Muscle of leg (tissue), 11 donors: ENCODE results near the gene ARHGAP22. TPM values are rescaled to one million over a fixed set of nuclear protein-coding genes. Genes with fewer than 3 reads are reported as not detected.

Experiments
- DNase-seq: peaks from one replicate; pipeline ENCODE4 v3.0.0; 2013
- H3K27ac ChIP-seq: one replicate; pipeline ENCODE4 v1.5.1; 2013; ENCODE audit warnings: mild to moderate bottlenecking, low read length, control low read depth
- H3K27me3 ChIP-seq: one replicate; pipeline ENCODE4 v1.6.1; 2013; ENCODE audit warnings: low read length; ENCODE audit not compliant: control insufficient read depth, insufficient read depth
- H3K36me3 ChIP-seq: one replicate; pipeline ENCODE4 v1.6.1; 2013; ENCODE audit warnings: low read length; ENCODE audit not compliant: control insufficient read depth, insufficient read depth
- H3K4me1 ChIP-seq: one replicate; pipeline ENCODE4 v1.6.1; 2013; ENCODE audit warnings: low read length; ENCODE audit not compliant: control insufficient read depth, insufficient read depth
- H3K4me3 ChIP-seq: one replicate; pipeline ENCODE4 v1.5.1; 2013; ENCODE audit warnings: low read length, control low read depth
- H3K9me3 ChIP-seq: replicated peaks from 2 replicates; pipeline ENCODE4 v1.6.1; 2013; ENCODE audit warnings: low read depth, low read length; ENCODE audit not compliant: control insufficient read depth
- WGBS: methylation state at CpG from one replicate; pipeline ENCODE4 v1.1.5; 2013; ENCODE audit warnings: missing lambda C conversion rate; ENCODE audit not compliant: insufficient coverage; 5-methylcytosine and 5-hydroxymethylcytosine counted together
- polyA plus RNA-seq, 8 donors: library from polyadenylated mRNA; unstranded; fragments of 120-200 nt; gene quantifications; one replicate each; pipeline versions ENCODE4 v1.2.1 to v1.2.3, GENCODE V29; 2013; ENCODE audit warnings: inconsistent platforms in 1 of 8, low replicate concordance in 1 of 8; ENCODE audit not compliant: insufficient read length in 8 of 8, insufficient read depth in 1 of 8
- total RNA-seq: library from RNA; stranded (reverse); fragments of 120-200 nt; gene quantifications from one replicate; pipeline ENCODE4 v1.2.4, GENCODE V29; 2013

The ARHGAP22 gene
- total and polyA plus RNA-seq, 9 donors: 0.72 to 3.0 (median 1.2) TPM

DNA sequence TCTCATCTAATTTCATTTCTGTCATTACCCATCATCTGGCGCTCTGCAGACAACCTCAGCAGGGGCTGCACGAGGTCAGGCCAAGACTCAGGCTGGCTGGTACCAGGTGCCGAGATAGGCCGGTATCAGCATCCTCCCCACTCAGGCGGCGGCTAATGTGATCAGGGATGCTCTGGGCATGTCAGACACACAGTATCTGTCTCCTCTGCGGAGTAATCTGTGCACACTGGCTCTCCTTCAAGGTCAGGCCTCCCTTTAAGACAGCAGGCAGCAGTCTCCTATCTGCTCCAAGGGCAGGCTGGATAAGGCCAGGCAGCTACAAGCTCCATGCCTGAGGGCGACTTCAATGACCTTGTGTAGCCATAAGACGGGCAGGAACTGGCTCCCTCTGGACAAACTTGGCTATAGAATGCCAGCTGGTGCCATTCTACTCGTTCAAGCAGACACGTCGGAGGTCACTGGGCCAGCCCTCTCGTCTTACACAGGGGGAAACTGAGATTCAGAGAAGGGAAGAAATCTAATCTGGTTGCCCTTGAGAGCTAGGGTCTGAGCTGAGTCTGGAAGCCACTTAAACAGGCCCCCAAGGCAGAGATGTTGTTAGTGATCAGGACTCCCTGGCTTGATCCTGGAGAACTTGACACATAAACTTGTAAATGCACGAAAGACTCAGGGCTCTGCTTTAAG lies 59.3 kb downstream of the ARHGAP22 start:
- Histone ChIP-seq H3K4me3 (no peak overlapping the region), H3K27me3 (no peaks in the 10 kb centered on the region), H3K9me3 (no peaks in the 10 kb centered on the region), H3K4me1 (no peaks in the 10 kb centered on the region), H3K36me3 (no peaks in the 10 kb centered on the region), H3K27ac (no peak overlapping the region)
- DNase-seq: no peak
- WGBS: 80% methylated on average over 13 of the region's 14 CpGs

DNA sequence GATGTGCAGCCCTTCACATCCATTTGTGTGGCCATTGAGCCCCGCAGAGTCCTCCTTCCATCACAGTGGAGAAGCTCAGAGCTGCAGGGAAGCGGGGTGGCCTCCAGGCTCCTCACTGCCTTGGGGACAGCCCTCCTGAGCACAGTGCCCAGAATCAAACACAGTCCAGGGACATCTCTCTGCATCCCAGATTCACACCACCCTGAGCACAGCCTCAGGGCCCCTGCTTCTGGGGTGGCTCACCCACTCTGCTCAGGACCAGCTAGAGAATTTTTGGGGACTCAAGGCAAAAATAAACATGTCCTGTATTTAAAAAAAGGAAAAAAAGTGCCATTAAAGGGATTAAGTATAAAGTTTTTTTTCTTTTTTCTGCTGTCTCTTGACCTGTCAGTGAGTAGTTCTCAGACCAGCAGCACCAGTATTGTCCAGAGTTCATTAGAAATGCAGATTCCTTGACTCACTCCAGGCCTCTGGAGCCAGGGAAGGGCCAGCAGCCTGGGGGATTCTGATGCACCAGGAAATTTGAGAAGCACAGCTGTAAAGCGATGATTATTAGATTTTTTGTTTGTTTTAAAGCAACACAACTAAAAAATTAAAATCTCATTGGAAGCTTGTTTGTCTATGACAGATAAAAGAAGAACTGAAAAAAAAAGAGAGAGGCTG lies 61.6 kb downstream of the ARHGAP22 start:
- Histone ChIP-seq H3K4me3 (no peak overlapping the region), H3K36me3 (no peaks in the 10 kb centered on the region), H3K9me3 (no peaks in the 10 kb centered on the region), H3K4me1 (no peaks in the 10 kb centered on the region), H3K27me3 (no peaks in the 10 kb centered on the region), H3K27ac (no peak overlapping the region)
- WGBS: 94% methylated on average over 2 of the region's 3 CpGs
- no peak for DNase-seq

DNA sequence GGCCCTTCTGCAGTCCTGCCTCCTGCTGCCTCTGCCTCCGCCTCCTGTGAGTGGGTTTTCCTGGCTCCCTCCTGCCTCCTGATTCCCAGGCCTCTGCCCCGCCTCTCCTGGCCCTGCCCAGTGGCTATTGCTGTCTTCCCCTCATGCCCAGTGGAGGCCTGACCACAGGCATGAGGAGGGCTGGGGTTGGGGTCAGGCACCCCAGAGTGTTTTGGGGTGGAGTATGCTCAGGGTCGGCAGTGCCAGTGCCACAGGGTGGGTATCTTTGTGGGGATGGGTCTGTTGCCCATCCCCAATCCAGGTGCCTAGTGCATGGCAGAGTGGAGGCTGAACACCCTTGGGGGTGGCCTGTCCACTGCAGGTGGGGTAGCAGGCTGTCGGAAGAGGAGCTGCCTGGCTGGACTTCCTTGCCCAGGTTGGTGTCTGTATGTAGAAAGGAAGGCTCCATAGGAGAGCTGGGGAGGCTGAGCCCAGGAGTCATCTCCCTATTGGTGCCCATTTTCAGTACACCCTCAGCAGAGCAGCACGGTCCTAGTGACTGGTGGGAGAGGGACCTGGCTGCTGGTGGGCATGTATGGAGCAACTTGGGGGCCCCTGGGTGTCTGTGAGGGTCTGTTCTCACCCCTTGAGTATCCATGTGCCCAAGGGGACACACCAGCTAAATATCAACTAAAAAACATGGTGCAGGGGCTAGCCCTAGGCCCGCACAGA lies 62.2 kb downstream of the ARHGAP22 start:
- no peak overlapping the region for H3K27ac ChIP-seq
- H3K4me3 ChIP-seq: no peak overlapping the region
- no peaks in the 10 kb centered on the region for H3K27me3 ChIP-seq
- DNase-seq: no peak
- no peaks in the 10 kb centered on the region for H3K9me3 ChIP-seq
- H3K4me1 ChIP-seq: no peaks in the 10 kb centered on the region
- 96% methylated on average over 4 of the region's 6 CpGs for WGBS
- no peaks in the 10 kb centered on the region for H3K36me3 ChIP-seq

DNA sequence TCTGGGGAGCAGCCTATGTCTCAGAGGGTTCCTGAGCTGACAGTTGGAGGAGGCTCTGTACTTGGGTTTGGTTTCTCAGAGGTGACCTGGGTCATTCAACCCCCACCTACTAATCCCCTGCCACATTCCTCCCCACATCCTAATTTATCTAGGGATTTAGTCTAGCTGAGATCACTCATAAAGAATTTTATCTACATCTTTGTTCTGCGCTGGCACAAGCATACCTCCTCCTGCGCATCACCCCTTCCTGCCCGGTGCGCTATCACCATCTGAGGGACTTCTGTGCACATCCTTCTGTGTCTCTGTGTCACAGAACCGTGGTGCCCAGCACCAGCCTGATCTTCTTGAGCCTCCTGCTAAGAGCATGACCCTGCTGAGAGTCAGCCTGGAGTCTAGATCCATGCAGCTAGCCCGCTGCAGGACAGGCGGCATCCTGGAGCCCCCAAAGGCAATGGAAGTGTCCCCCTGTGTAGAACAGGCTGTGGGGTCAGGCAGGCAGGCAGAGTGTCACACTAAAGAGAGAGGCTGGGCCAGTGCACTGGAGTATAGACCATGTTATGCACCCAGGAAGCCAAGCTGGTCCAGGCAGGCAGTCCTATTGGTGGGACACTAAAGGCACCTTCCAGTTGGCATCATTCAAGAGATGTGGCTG lies 63.6 kb downstream of the ARHGAP22 start:
- H3K36me3 ChIP-seq: no peaks in the 10 kb centered on the region
- H3K9me3 ChIP-seq: no peaks in the 10 kb centered on the region
- H3K4me1 ChIP-seq: peaks cover under 1% of the 10 kb centered on the region
- peaks cover 2% of the 10 kb centered on the region for H3K27me3 ChIP-seq
- WGBS: 90% methylated on average over 6 of the region's 7 CpGs
- H3K27ac ChIP-seq: no peak overlapping the region
- no peak for DNase-seq
- no peak overlapping the region for H3K4me3 ChIP-seq

DNA sequence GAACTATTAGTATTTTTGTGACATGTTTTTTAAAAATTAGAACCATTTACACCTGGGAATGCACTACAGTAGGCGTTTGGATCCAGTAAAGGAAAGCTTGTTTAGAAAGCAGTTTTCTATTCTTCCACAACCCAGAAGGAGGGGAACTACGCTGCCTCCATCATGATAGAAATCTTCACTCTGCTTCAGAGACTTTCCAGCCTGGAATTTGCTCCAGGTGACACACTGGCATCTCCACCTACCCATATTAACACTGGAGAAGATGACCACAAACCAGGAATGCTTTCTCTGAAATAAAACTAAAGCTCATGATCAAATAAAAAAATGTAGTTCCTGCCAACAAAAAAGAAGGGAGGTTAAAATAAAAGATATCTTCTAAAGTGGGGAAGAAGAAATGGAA lies 66.3 kb downstream of the ARHGAP22 start:
- DNase-seq: no peak
- Histone ChIP-seq H3K4me3 (no peak overlapping the region), H3K27me3 (peaks cover 2% of the 10 kb centered on the region), H3K9me3 (no peaks in the 10 kb centered on the region), H3K27ac (no peak overlapping the region), H3K4me1 (peaks cover 11% of the 10 kb centered on the region), H3K36me3 (no peaks in the 10 kb centered on the region)
- WGBS: no CpG with 5 or more reads among the region's 2 CpGs

DNA sequence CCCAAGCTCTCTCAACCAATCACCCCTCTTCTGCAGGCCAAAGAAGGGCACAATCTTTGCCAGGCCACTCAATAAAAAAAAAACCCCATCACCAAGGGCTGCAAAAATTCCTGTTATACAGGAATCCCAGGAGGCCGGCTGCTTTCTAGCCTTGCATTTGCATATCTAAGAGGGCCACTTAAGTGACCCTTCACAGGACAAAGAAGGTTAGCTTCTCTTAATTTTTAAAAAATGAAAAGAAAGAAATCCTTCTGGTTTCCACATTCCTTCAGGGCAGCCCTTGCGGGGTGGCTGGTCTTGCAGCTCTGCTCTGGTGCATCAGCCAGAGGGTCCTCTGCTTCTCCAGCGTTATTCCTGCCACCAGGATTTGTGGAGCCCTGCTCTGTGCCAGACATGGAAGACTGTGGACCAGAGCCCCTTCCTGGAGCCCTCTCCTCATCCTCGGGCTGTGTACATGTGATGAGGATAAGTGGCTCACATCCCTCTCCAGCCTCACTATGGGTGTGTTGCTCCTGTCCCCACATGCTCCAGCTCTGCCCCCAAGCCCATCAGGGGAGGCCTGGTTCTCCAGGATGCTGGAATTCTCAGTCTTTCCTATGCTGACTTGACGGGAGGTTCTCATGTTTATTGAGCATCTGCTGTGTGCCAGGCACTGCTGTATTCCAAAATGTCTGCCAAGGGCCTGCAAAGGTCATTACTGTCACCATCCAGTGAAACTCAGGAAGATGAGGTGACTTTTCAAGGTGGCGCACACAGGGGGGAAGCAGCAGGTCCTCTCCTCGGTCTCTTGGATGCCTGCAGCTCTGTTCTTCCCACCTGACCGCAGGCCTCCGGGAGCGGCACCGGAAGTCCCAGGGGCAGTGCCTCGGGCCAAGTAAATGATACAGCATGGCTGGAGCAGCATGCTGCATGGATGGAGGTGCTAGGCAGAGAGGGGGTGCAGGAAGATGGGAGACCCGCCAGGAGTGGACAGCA lies 67.7 kb downstream of the ARHGAP22 start:
- Histone ChIP-seq H3K27ac (no peak overlapping the region), H3K36me3 (no peaks in the 10 kb centered on the region), H3K4me3 (no peak overlapping the region), H3K9me3 (no peaks in the 10 kb centered on the region), H3K27me3 (peaks cover 2% of the 10 kb centered on the region), H3K4me1 (peaks cover 11% of the 10 kb centered on the region)
- DNase-seq: no peak
- 83% methylated on average over 11 of the region's 13 CpGs for WGBS

DNA sequence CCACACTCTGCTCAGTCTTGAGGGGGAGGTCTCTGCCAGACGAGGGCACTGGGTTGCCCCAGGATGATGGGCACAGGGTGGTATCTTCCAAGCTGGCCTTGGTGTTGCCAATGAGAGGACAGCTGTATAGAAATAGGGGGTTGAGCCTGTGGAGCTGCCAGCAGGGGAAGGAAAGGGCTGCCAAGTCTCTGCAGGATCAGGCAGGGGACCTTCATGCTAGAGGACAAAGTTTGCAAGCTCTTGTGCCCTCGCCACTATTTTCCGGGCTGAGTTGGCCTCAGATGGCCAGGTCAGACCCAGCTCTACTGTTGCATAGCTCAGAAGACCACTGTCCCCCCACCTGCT lies 68.7 kb downstream of the ARHGAP22 start:
- no peak for DNase-seq
- H3K36me3 ChIP-seq: no peaks in the 10 kb centered on the region
- H3K4me3 ChIP-seq: no peak overlapping the region
- H3K4me1 ChIP-seq: peaks cover 11% of the 10 kb centered on the region
- H3K27me3 ChIP-seq: peaks cover 2% of the 10 kb centered on the region
- no peak overlapping the region for H3K27ac ChIP-seq
- no peaks in the 10 kb centered on the region for H3K9me3 ChIP-seq
- WGBS: 85% methylated on average over 3 of the region's 3 CpGs

DNA sequence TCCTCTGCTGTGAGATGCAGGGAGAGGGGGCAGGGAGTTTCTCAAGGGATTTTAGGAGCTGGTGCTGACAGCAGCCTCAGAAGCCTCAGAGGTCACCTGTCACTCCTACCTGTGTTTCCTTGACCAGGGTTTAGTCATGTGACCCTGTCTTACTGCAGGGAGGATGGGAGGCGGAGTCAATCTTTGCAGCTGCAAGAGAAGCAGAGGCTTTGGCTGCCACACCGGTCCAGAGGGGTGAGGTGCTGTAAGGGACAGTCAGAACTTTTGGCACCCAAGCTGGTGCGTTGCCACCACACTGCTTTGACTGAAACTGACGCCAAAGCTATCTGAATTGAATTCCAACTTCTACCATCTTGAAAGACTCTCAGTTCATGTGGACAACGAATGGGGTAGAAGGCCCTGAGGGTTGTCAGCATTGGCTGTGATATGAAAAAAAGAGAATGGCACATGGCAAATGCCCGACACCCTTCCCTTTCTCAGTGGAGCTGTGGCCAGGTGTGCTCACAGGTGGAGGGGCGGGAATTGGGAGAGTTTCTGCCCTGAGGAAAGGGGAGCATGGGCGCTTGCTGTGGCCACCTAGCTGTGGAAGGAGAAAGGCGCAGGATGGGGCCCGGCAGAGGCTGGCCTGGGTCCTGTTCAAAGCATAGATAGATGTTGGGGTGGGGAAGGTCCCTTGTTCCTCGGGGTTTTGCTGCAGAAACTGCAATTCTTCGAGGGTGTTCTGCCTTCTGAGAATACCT lies 69.3 kb downstream of the ARHGAP22 start:
- WGBS: 75% methylated on average over 4 of the region's 12 CpGs
- Histone ChIP-seq H3K9me3 (no peaks in the 10 kb centered on the region), H3K4me1 (peaks cover 11% of the 10 kb centered on the region), H3K27ac (no peak overlapping the region), H3K4me3 (no peak overlapping the region), H3K36me3 (no peaks in the 10 kb centered on the region), H3K27me3 (peaks cover 2% of the 10 kb centered on the region)
- DNase-seq: no peak
